Esophagus squamous epithelium (tissue), 4 donors: Measurements from ENCODE around the gene LAMTOR1.

ENCODE experiments used
- CTCF ChIP-seq, 6 experiments: fragments of 450-650 bp in 4 of 6; fragments of 200-600 bp in 2 of 6; sonication (generic) in 2 of 6; IDR thresholded peaks; one replicate each; pipeline ENCODE4 v1.5.1; 2016 to 2019; ENCODE audit warnings: antibody characterized with exemption in 6 of 6, mild to moderate bottlenecking in 4 of 6, moderate library complexity in 4 of 6
- POLR2A ChIP-seq, 4 donors: fragments of 450-650 bp; IDR thresholded peaks; one replicate each; pipeline ENCODE4 v1.6.1; 2017; ENCODE audit warnings: antibody characterized with exemption in 4 of 4, mild to moderate bottlenecking in 4 of 4, moderate library complexity in 3 of 4

- no peak for TF ChIP-seq CTCF (IDR thresholded peaks at IDR 0.05)
- TF ChIP-seq POLR2A (IDR thresholded peaks at IDR 0.05): no peak
Measured at GRCh38 chr11:72058416-72059034, 44.6 kb downstream of the LAMTOR1 start.
